ENCODE results near the gene STT3B. TPM values are rescaled to one million over a fixed set of nuclear protein-coding genes. Genes with fewer than 3 reads are reported as not detected.

The STT3B gene
- total RNA-seq, 2 experiments from 2014 or later: 93.5 to 122 TPM

GRCh38 chr3:31680072-31680870 lies 147.5 kb downstream of the STT3B start:
- CTCF ChIA-PET (ENCODE audit: unreplicated experiment): no interaction called here

More at GRCh38 chr3:31680072-31680870, 147.5 kb downstream of the STT3B start:
- peaks cover 93% of the 10 kb centered on the region for H3K36me3 ChIP-seq (ENCODE audit: insufficient read depth, low read length)
- H2AFZ ChIP-seq (ENCODE audit: low read length): no peak overlapping the region
- no peaks in the 10 kb centered on the region for H3K9me3 ChIP-seq (ENCODE audit: low read length)
- H3K79me2 ChIP-seq (ENCODE audit: insufficient read depth, low read depth, low read length): no peaks in the 10 kb centered on the region
- no peaks in the 10 kb centered on the region for H3K4me1 ChIP-seq (ENCODE audit: insufficient read depth, low read length, poor library complexity, severe bottlenecking)
- H3K27ac ChIP-seq (ENCODE audit: low read depth, low read length, poor library complexity, severe bottlenecking): no peak overlapping the region
- TF ChIP-seq EZH2phosphoT487 (IDR thresholded peaks at IDR 0.05; ENCODE audit: borderline replicate concordance, low read depth, low read length): no peak
- TF ChIP-seq, protein P1, sequence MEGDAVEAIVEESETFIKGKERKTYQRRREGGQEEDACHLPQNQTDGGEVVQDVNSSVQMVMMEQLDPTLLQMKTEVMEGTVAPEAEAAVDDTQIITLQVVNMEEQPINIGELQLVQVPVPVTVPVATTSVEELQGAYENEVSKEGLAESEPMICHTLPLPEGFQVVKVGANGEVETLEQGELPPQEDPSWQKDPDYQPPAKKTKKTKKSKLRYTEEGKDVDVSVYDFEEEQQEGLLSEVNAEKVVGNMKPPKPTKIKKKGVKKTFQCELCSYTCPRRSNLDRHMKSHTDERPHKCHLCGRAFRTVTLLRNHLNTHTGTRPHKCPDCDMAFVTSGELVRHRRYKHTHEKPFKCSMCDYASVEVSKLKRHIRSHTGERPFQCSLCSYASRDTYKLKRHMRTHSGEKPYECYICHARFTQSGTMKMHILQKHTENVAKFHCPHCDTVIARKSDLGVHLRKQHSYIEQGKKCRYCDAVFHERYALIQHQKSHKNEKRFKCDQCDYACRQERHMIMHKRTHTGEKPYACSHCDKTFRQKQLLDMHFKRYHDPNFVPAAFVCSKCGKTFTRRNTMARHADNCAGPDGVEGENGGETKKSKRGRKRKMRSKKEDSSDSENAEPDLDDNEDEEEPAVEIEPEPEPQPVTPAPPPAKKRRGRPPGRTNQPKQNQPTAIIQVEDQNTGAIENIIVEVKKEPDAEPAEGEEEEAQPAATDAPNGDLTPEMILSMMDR (conservative IDR thresholded peaks at IDR 0.05; ENCODE audit: low read length): no peak
- no peaks in the 10 kb centered on the region for H4K20me1 ChIP-seq (ENCODE audit: insufficient read depth, low read length)
- POLR2A ChIA-PET: no interaction called here
- BruUV-seq (replicated peaks): no TSS peak
- no peaks in the 10 kb centered on the region for H3K9me2 ChIP-seq (ENCODE audit: insufficient read depth, low read length)
- no peak overlapping the region for H3K4me3 ChIP-seq (ENCODE audit: low read depth, low read length, poor library complexity, severe bottlenecking)
- intact Hi-C loops (cut with micrococcal nuclease; ENCODE audit: unreplicated experiment): no loop called here
- DNase-seq (ENCODE audit: low spot score): no peak
- no peak overlapping the region for H3K4me2 ChIP-seq (ENCODE audit: low read length)
